B cell (primary cell): ENCODE measurements around the gene ASB15.

Source experiments
- CTCF ChIP-seq: fragments of 200-600 bp; IDR thresholded peaks from one replicate; pipeline ENCODE4 v1.8.0; 2022; ENCODE audit warnings: antibody characterized with exemption, mild to moderate bottlenecking
- EZH2 ChIP-seq: IDR thresholded peaks from 2 replicates; pipeline ENCODE4 v1.6.1; 2012; ENCODE audit warnings: borderline replicate concordance, low read depth, mild to moderate bottlenecking, moderate library complexity, low read length; ENCODE audit not compliant: insufficient read depth, poor library complexity, severe bottlenecking

GRCh38 chr7:123621707-123622106 is 20.1 kb downstream of the ASB15 start:
- TF ChIP-seq EZH2, result no peak
- TF ChIP-seq CTCF, result no peak
